ENCODE results near the gene ARSI.

DNA sequence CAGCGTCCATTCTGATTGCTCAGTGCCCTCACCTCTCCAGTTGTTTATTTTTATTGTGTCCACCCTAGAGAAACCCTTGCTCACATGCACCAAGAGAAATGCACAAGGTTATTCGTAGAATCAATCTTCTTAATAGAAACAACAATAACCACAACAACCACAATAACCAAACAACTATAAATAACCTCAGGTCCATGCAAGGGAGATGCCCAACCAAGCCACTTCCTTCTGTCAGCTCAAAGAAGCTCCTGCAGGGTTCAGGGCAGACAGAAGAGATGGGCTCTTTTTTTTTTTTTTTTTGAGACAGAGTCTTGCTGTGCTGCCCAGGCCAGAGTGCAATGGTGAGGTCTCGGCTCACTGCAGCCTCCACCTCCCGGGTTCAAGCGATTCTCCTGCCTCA is 39.9 kb upstream of the ARSI start:
- TF ChIP-seq, protein P1, sequence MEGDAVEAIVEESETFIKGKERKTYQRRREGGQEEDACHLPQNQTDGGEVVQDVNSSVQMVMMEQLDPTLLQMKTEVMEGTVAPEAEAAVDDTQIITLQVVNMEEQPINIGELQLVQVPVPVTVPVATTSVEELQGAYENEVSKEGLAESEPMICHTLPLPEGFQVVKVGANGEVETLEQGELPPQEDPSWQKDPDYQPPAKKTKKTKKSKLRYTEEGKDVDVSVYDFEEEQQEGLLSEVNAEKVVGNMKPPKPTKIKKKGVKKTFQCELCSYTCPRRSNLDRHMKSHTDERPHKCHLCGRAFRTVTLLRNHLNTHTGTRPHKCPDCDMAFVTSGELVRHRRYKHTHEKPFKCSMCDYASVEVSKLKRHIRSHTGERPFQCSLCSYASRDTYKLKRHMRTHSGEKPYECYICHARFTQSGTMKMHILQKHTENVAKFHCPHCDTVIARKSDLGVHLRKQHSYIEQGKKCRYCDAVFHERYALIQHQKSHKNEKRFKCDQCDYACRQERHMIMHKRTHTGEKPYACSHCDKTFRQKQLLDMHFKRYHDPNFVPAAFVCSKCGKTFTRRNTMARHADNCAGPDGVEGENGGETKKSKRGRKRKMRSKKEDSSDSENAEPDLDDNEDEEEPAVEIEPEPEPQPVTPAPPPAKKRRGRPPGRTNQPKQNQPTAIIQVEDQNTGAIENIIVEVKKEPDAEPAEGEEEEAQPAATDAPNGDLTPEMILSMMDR (IDR thresholded peaks at IDR 0.05; ENCODE audit: extremely low read depth in 1 of 2, insufficient read depth in 1 of 2, low read depth in 1 of 2, low read length in 2 of 2) = no peak
- no peak for TF ChIP-seq EZH2 (IDR thresholded peaks at IDR 0.05; ENCODE audit: borderline replicate concordance, low read depth, low read length, severe bottlenecking)
- TF ChIP-seq, protein P2, sequence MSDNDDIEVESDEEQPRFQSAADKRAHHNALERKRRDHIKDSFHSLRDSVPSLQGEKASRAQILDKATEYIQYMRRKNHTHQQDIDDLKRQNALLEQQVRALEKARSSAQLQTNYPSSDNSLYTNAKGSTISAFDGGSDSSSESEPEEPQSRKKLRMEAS (IDR thresholded peaks at IDR 0.05; ENCODE audit: insufficient read depth, insufficient read length) = no peak
- no peak for TF ChIP-seq JUN (IDR thresholded peaks at IDR 0.05; ENCODE audit: borderline replicate concordance, insufficient read depth, insufficient read length, low read depth)
- TF ChIP-seq POLR2A (IDR thresholded peaks at IDR 0.05; ENCODE audit: low read depth, low read length) = no peak
- no peak for TF ChIP-seq POLR2AphosphoS5 (IDR thresholded peaks at IDR 0.05; ENCODE audit: insufficient read depth, low read depth, low read length)
- TF ChIP-seq GATA2 (IDR thresholded peaks at IDR 0.05; ENCODE audit: insufficient read depth, insufficient read length, low read depth, low read length) = no peak

All from endothelial cell of umbilical vein (primary cell).